Endothelial cell of umbilical vein (primary cell): Measurements from ENCODE around the gene SMIM27. TPM values are rescaled to one million over a fixed set of nuclear protein-coding genes. Genes with fewer than 3 reads are reported as not detected.

Experiments used
- BruUV-seq: library from RNA; stranded (reverse); fragments of 400-500 nt; replicated peaks from 2 replicates; lab custom pipeline; 2021; lab: Mats Ljungman, UMichigan
- CTCF ChIA-PET: fragments of 300-600, 350-600 bp; sonication (Branson Sonifier 250); formaldehyde crosslinking; loops from one replicate; lab custom pipeline; 2021; ENCODE audit warnings: antibody characterized with exemption, inconsistent platforms; lab: Charles Lee
- POLR2A ChIA-PET: fragments of 300-600, 350-600 bp; sonication (Branson Sonifier 250); formaldehyde crosslinking; loops from one replicate; lab custom pipeline; 2021; ENCODE audit warnings: antibody characterized with exemption, inconsistent platforms; lab: Charles Lee
- DNase-seq: peaks from one replicate; pipeline ENCODE4 v3.0.0-alpha.2; 2011; ENCODE audit warnings: low read depth, low spot score
- FAIRE-seq: peaks from 2 replicates; lab custom pipeline; 2011; peaks lifted over from hg19 to GRCh38; lab: Jason Lieb, UNC
- H2AFZ ChIP-seq: 2 replicates; pipeline ENCODE4 v1.6.0; 2012; ENCODE audit warnings: low read depth, low read length, control low read depth, inconsistent platforms
- H3K27ac ChIP-seq: 2 replicates; pipeline ENCODE4 v1.5.1; 2011; ENCODE audit warnings: low read depth, mild to moderate bottlenecking, control low read depth, low read length, moderate library complexity; ENCODE audit not compliant: insufficient read depth
- H3K27me3 ChIP-seq, 2 experiments: 2 replicates each; pipeline versions ENCODE4 v1.6.0 to v1.6.1; 2011; ENCODE audit warnings: low read length in 2 of 2, mixed read lengths in 1 of 2; ENCODE audit not compliant: control insufficient read depth in 2 of 2, insufficient read depth in 2 of 2
- H3K36me3 ChIP-seq, 2 experiments: 2 replicates in 1 of 2; 3 replicates in 1 of 2; pipeline ENCODE4 v1.5.1; 2011; ENCODE audit warnings: low read length in 2 of 2, mild to moderate bottlenecking in 1 of 2, moderate library complexity in 1 of 2; ENCODE audit not compliant: control insufficient read depth in 2 of 2, insufficient read depth in 2 of 2; ENCODE audit errors: extremely low read depth in 1 of 2
- H3K4me1 ChIP-seq: 3 replicates; pipeline ENCODE4 v1.5.1; 2011; ENCODE audit warnings: mild to moderate bottlenecking, low read length; ENCODE audit not compliant: control insufficient read depth, insufficient read depth; ENCODE audit errors: extremely low read depth
- H3K4me2 ChIP-seq: 2 replicates; pipeline ENCODE4 v1.6.1; 2011; ENCODE audit warnings: low read length, control low read depth, mixed read lengths; ENCODE audit not compliant: insufficient read depth
- H3K4me3 ChIP-seq, 3 experiments: fragments of 200-600 bp in 1 of 3; sonication (generic), shearing (Covaris generic) in 1 of 3; replicated peaks in 1 of 3; 2 replicates each; pipeline ENCODE4 v1.5.1; 2011 to 2016; ENCODE audit warnings: control low read depth in 3 of 3, low read length in 3 of 3, mild to moderate bottlenecking in 2 of 3, inconsistent platforms in 1 of 3, low read depth in 1 of 3, moderate library complexity in 1 of 3; ENCODE audit not compliant: insufficient read depth in 1 of 3
- H3K79me2 ChIP-seq: 2 replicates; pipeline ENCODE4 v1.6.0; 2012; ENCODE audit warnings: low read length, inconsistent platforms; ENCODE audit not compliant: control insufficient read depth, insufficient read depth
- H3K9ac ChIP-seq: replicated peaks from 2 replicates; pipeline ENCODE3; 2011; ENCODE audit warnings: low read length, control low read depth; ENCODE audit not compliant: insufficient read depth; ENCODE audit errors: extremely low read depth
- H3K9me1 ChIP-seq: replicated peaks from 3 replicates; pipeline ENCODE4 v1.6.0; 2011; ENCODE audit warnings: mild to moderate bottlenecking, low read length; ENCODE audit not compliant: control insufficient read depth, insufficient read depth; ENCODE audit errors: extremely low read depth
- H3K9me3 ChIP-seq: replicated peaks from 2 replicates; pipeline ENCODE4 v1.5.1; 2012; ENCODE audit warnings: low read length, inconsistent platforms; ENCODE audit not compliant: control insufficient read depth, insufficient read depth
- H4K20me1 ChIP-seq: replicated peaks from 2 replicates; pipeline ENCODE3; 2011; ENCODE audit warnings: mild to moderate bottlenecking, low read length; ENCODE audit not compliant: control insufficient read depth, insufficient read depth; ENCODE audit errors: extremely low read depth
- EZH2 ChIP-seq: IDR thresholded peaks from 2 replicates; pipeline ENCODE4 v1.6.1; 2012; ENCODE audit warnings: borderline replicate concordance, low read depth, mild to moderate bottlenecking, moderate library complexity, low read length, inconsistent platforms; ENCODE audit not compliant: severe bottlenecking
- FOS ChIP-seq: IDR thresholded peaks from 2 replicates; pipeline ENCODE4 v1.6.1; 2011; ENCODE audit warnings: mild to moderate bottlenecking, low read length, moderate library complexity, borderline replicate concordance; ENCODE audit not compliant: insufficient read depth
- GATA2 ChIP-seq: IDR thresholded peaks from 2 replicates; pipeline ENCODE4 v1.7.0; 2011; ENCODE audit warnings: low read depth, mild to moderate bottlenecking, moderate library complexity, mixed read lengths, low read length; ENCODE audit not compliant: insufficient read length, insufficient read depth
- JUN ChIP-seq: IDR thresholded peaks from 2 replicates; pipeline ENCODE4 v1.6.1; 2011; ENCODE audit warnings: borderline replicate concordance, low read depth; ENCODE audit not compliant: insufficient read length, insufficient read depth
- MYC ChIP-seq: IDR thresholded peaks from one replicate; pipeline ENCODE4 v1.6.1; 2011; ENCODE audit warnings: mild to moderate bottlenecking, low read depth, low read length
- POLR2A ChIP-seq: IDR thresholded peaks from 2 replicates; pipeline ENCODE4 v1.6.1; 2012; ENCODE audit warnings: low read depth, mild to moderate bottlenecking, control low read depth, low read length
- POLR2AphosphoS5 ChIP-seq: IDR thresholded peaks from 2 replicates; pipeline ENCODE4 v1.6.1; 2012; ENCODE audit warnings: low read depth, mild to moderate bottlenecking, control low read depth, low read length, moderate library complexity; ENCODE audit not compliant: insufficient read depth
- dilution Hi-C: fragments of 300-500 bp; cut with MboI; formaldehyde crosslinking; loops from one replicate; pipeline ENCODE4 v1.15.0; 2019; ENCODE audit warnings: low sequenced_read_pairs; ENCODE audit not compliant: extremely low pct_ligation_motif_present
- intact Hi-C: fragments of 100-400 bp; cut with micrococcal nuclease; formaldehyde crosslinking; loops from one replicate; pipeline ENCODE4 v1.10.0; 2022
- polyA plus RNA-seq, 4 experiments: library from polyadenylated mRNA; depleted of rRNA in 3 of 4; stranded (reverse) in 3 of 4; unstranded in 1 of 4; fragments of >200 nt; gene quantifications; 2 replicates each; pipeline versions ENCODE4 v1.2.1 to v1.2.3, GENCODE V29; 2011 to 2012; ENCODE audit warnings: missing spikeins in 1 of 4
- total RNA-seq: library from RNA; stranded (reverse); gene quantifications from 2 replicates; pipeline ENCODE4 v1.2.3, GENCODE V29; 2021
- TF ChIP-seq, protein P1 (sequence below), 2 donors: IDR thresholded peaks; 1 replicate in 1 of 2; 2 replicates in 1 of 2; pipeline ENCODE4 v1.5.1; 2011; ENCODE audit warnings: low read length in 2 of 2, mild to moderate bottlenecking in 2 of 2, moderate library complexity in 2 of 2, control low read depth in 1 of 2, inconsistent platforms in 1 of 2, low read depth in 1 of 2; ENCODE audit not compliant: insufficient read depth in 1 of 2; ENCODE audit errors: extremely low read depth in 1 of 2
- TF ChIP-seq, protein P2 (sequence below): IDR thresholded peaks from 2 replicates; pipeline ENCODE4 v1.6.1; 2011; ENCODE audit not compliant: insufficient read depth, insufficient read length

Gene SMIM27
- total and polyA plus RNA-seq, 2 donors (not counting 3 experiments of a cell fraction or from before 2014, with no cell fraction given), result 3.4 to 11.5 TPM

DNA sequence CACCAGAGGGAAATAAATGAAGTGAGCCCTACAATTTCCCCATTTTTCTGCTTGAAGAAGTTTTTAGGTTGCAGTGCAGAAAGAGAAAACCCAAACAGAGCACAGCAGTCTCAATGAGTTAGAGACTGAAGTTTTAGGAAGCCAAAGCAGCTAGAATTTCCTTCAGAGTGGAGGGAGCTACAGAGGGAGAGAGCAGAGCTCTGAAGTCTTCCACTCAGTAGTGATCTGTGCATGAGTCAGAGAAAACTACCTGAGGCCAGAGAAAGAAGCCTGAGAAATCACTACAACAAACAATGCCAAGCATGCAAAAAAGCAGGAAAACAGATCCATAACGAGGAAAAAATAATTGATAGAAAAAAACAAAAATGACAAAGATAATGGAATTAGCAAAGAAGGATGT, 38.8 kb downstream of the SMIM27 start:
- ChIA-PET CTCF (interaction anchor here (1.1 to 20.3 kb wide), 4 partner anchors 10 to 379 kb away, joined by 3 to 1384 read pairs (median 379); no protein-coding TSS in a partner anchor), POLR2A (no interaction called here)
- no peaks in the 10 kb centered on the region for H3K36me3 ChIP-seq
- no peaks in the 10 kb centered on the region for H3K4me1 ChIP-seq
- no peak overlapping the region for H3K27ac ChIP-seq
- H3K9me3 ChIP-seq, result no peaks in the 10 kb centered on the region
- BruUV-seq, result no TSS peak
- FAIRE-seq, result no peak
- H2AFZ ChIP-seq, result no peak overlapping the region
- H3K4me2 ChIP-seq, result no peak overlapping the region
- peaks cover 2 to 18% of the 10 kb centered on the region in 2 experiments for H3K27me3 ChIP-seq
- H3K9me1 ChIP-seq, result no peaks in the 10 kb centered on the region
- dilution Hi-C loops, result no loop called here
- no peaks in the 10 kb centered on the region for H4K20me1 ChIP-seq
- no peak for DNase-seq
- H3K9ac ChIP-seq, result no peak overlapping the region
- intact Hi-C loops, result no loop called here
- TF ChIP-seq MYC, result no peak
- no peak for TF ChIP-seq JUN
- TF ChIP-seq GATA2, result no peak
- TF ChIP-seq EZH2, result no peak
- TF ChIP-seq, protein P1, sequence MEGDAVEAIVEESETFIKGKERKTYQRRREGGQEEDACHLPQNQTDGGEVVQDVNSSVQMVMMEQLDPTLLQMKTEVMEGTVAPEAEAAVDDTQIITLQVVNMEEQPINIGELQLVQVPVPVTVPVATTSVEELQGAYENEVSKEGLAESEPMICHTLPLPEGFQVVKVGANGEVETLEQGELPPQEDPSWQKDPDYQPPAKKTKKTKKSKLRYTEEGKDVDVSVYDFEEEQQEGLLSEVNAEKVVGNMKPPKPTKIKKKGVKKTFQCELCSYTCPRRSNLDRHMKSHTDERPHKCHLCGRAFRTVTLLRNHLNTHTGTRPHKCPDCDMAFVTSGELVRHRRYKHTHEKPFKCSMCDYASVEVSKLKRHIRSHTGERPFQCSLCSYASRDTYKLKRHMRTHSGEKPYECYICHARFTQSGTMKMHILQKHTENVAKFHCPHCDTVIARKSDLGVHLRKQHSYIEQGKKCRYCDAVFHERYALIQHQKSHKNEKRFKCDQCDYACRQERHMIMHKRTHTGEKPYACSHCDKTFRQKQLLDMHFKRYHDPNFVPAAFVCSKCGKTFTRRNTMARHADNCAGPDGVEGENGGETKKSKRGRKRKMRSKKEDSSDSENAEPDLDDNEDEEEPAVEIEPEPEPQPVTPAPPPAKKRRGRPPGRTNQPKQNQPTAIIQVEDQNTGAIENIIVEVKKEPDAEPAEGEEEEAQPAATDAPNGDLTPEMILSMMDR (IDR thresholded peaks at IDR 0.05; ENCODE audit: extremely low read depth in 1 of 2, insufficient read depth in 1 of 2, low read depth in 1 of 2, low read length in 2 of 2), result no peak
- TF ChIP-seq POLR2A, result no peak
- TF ChIP-seq FOS, result no peak
- no peak for TF ChIP-seq POLR2AphosphoS5
- TF ChIP-seq, protein P2, sequence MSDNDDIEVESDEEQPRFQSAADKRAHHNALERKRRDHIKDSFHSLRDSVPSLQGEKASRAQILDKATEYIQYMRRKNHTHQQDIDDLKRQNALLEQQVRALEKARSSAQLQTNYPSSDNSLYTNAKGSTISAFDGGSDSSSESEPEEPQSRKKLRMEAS, result no peak
- no peak overlapping the region for H3K4me3 ChIP-seq
- no peaks in the 10 kb centered on the region for H3K79me2 ChIP-seq
